AML-193 (cell line): ENCODE measurements around the gene DGKH.
A peak's percentile ranks its signal among the peaks of the same experiment; 100 is the strongest.
"Not testable (repeated sequence)": the region's sequence is repeated elsewhere in the genome, so short reads cannot be mapped to it uniquely, and the experiment has no call there.

Source experiments
- DNase-seq, 2 experiments: peaks; one replicate each; lab custom pipeline; 2025; lab: John Stamatoyannopoulos, UW

Gene DGKH

DNA sequence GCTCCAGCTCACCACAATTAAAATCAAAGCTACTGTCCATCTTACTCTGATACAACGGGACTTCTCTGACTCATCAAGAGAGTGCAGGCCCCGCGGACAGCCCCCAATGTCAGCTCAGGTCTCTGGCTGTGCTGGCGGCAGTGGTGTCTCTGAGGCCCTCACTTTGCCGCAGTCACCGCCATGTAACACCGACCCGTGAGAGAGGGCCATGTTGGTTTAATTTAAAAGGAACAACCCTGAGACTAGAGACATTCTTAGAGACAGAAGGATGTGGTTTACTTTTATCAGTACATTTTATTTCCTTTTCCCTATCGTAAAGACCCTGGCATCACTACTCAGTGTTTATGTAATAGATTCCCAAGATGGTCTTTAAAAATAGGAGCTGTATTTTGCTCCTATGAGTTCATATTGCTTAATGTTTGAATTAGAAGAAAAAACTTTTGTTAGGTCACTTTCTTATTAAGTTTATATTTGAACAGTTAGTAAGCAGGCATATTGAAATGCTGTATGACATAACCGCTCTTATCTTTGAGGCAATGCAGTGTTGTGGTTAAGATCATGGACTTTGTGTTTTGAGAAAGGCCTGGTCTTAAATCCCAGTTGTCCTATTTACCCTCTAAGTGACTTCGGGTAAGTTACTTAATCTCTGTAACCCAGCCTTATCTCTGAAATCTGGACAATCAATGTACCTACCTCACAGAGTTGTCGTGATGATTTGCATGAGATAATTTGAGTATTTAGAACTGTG, 23.4 kb downstream of the DGKH start:
- DNase-seq, result no peak

DNA sequence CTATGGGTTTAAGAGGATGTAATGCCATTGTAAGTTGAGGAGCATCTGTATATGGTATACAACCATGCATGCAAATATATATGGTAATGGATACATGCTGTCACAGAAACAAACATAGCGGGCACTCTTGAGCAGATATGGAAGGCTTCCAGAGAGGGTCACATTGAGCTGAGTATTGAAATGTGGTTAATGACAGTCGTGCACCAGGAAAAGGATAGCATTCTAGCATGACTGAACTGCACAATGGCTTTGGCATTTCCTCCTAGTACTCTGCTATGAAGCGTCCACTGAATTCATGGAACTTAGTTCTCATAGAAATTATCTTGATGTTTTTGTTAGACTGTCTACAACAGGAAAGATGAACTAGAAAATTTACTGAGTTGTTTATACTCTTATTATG, 25.2 kb downstream of the DGKH start:
- no peak for DNase-seq

GRCh38 chr13:42075517-42075916, 27.1 kb downstream of the DGKH start:
- DNase-seq, result no peak

- DNase-seq, result no peak
Measured at GRCh38 chr13:42076309-42076713, 27.9 kb downstream of the DGKH start.

DNA sequence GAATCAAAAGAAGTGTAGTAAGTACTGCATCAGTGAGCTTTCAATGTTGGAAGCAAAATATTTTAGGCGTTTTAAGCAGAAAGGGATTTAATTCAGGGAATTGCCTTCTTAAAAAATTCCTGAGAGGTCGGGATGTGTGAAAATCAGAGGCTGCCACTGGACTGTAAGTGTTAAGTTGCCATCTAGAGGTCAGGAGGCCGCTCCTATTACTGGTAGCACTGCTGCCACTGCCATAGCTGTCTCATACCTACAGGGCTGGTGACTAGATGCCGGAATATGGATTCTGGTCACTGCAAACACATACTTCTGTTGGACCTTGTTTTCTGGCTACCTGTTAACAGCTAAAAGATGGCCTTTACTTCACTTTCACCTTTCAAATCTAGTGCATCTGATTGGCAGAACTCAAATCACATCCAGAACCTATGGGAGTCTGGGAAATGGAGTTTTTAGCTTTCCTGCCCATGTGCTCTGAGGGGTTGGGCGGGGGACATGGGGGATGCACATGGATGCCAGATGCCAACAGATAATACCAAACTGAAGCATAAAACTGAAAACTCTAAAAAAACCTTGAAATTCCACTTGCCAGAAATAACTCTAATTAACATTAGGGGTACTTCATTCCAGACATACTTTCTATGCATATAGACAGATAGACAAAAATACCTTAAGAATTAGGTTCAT, 29.8 kb downstream of the DGKH start:
- no peak for DNase-seq

- no peak for DNase-seq
Measured at GRCh38 chr13:42083138-42083770, 34.8 kb downstream of the DGKH start.

DNA sequence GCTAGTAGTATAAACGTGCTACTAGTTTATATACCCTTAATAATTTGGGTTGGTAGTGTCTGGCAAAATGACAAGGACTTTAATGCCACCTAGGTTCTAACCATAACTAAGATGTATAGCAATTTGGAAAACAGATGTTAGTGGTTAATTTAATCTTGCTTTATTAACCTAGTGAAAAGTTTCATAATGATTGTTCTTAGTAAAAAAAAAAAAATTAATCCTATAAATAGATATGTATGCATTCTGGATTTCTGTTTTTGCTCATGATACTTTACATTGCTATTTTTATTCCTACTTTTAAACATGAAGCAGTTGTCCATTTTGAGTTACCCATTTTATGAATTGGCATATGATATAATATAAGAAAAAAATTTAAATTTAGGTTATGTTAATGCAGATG, 36.3 kb downstream of the DGKH start:
- DNase-seq, result no peak

GRCh38 chr13:42086582-42086981, 38.1 kb downstream of the DGKH start:
- DNase-seq, result no peak

DNA sequence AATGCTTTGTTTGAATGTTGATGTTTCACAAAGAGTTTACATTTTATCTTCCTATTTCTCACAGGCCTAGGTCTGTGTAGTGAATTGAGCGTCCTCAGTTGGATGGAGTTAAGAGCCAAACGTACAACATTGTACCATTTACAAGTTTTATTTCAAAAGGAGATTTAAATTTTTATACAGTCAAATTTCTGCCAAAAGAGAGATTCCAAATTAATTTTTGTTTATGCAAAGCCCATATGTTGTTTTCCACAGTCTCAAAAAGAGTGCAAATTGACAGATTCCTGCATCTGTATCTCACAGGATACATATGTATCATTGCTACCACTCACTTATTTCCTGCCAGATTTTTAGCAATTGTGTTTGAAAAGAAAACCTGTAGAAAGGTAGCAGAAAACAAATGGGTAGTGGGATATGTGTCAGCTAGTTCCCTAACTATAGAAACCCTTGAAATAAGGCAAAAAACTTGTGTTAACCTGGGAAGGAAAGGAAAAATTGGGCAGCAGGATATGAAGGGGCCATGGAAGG, 46.1 kb downstream of the DGKH start:
- no peak for DNase-seq

GRCh38 chr13:42096222-42096621, 47.8 kb downstream of the DGKH start:
- DNase-seq, result not testable (repeated sequence)

GRCh38 chr13:42099962-42100675, 51.7 kb downstream of the DGKH start:
- no peak for DNase-seq

- DNase-seq, result no peak
Measured at GRCh38 chr13:42100960-42101359, 52.5 kb downstream of the DGKH start.

GRCh38 chr13:42101821-42102585, 53.6 kb downstream of the DGKH start:
- DNase-seq, result no peak

DNA sequence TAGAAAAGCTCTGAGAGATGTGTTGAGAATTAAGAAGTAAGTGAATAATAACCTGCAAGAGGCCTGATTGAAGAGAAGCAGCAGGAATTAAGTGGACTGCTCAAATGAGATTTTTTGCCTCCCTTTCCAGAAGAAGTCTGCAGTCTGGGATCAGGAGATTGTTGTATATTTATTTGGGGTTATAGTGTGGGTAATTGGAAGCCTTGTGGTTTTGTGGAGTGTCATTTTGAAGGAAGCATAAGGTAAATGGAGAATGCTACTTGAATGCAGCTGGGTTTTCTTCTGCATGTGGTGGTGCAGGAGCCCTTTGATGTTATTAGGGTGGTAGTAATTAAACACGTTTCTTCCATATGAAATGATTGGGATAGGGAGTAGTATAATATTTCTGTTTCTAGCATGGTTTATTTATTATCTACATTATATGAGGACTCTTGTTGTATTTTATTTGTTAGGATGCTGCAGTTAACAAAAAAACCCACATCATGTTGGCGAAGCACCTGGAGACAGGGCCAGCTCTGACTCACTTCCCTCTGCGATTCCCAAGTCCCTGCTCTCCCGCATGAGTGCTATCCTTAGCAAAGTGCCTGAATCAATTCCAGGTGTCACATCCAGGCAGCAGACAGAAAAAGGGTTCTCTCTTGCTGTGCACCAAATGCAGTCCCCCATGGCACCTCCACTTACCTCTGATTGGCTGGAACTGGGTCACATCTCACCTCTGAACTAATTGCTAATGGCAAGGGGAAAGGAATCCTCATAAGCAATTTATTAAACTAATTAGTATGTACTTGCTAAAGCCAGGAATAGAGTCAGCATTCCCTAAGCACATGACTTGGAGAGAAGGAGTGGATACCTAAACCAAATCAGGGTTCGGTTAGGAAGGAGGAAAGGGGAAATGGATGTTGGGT, 54.8 kb downstream of the DGKH start:
- DNase-seq, result no peak

DNA sequence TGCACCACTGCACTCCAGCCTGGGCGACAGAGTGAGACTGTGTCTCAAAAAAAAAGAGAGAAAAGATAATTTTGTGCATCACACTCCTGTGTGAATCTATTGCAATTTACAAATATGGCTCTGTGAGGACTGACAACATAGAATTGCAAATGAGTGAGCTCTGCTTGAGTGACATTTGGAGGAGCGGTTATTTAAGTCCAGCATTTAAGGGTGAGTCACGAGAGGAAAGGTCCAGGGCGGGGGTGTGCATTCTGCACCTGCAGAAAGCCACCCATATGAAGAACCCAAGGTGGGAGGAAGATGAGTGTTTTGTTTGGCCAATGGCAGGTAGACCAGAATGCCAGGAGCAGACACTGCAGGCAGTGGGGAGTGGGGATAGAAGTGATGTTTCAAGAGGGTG, 58.5 kb downstream of the DGKH start:
- no peak for DNase-seq

DNA sequence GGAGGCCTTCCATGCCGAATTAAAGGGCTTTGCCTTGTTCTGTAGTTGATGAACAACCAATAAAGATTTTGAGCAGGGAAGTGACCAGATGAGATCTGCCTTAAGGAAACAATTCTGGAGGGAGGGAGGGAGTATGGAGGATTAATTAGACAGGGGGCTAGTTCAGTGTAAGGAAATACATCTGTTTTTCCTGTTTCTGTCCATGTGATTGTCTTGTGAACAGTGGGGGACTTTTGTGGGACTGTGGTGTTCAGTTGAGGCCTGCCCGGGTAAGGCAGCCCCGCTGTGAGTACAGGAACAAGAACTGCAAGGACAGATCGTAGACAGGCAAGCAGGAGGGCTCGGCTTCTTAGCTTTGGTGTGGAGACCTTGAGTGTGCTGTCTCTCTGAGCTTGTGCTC, 59.0 kb downstream of the DGKH start:
- no peak for DNase-seq

DNA sequence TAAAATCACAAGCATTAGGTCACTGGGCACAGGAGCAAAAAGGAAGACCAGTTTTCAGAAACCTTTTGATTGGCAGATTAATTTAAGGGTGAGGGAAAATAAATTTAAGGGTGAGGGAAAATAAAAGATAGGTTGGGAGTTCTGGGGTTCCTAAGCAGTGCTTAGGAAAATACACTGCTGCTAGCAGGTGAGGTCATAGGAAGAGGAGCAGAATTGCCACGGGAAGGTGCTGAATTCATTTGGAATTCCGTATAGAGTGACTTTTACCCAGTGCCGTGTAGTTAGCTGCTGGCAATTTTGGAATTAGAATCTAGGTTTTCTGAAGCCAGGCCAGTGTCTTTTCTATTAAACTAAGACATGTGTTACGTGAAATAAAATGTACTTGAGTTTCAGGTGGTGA, 59.8 kb downstream of the DGKH start:
- DNase-seq, result no peak

- DNase-seq, result no peak
Measured at GRCh38 chr13:42109957-42110356, 61.5 kb downstream of the DGKH start.

DNA sequence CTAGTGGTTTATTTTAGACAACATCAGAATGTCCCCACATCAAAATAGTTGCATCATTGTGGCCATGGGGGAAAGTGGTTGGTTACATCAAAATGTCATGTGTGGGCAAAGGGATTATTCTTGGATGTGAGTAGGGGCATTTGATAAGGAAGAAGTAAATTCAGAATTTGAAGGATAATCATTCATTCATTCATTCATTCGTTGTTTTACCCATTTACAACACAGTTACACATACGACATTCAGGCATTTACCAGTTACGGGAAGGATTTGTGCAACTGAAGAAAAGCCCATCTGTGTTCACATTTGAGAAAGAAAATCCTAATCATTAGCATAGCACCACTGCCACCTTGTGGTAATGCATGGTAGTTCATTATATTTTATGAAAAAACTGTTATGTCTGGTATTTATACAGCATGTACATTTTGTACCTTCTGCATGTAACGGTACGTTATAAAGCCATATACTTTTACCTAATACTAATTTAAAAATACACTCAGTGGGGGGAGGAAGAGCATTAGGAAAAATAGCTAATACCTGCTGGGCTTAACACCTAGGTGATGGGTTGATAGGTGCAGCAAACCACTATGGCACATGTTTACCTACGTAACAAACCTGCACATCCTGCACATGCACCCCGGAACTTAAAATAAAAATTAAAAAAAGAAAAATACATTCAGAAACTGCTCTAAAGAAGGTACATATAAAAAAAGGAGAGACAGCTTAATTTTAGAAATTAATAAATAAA, 62.1 kb downstream of the DGKH start:
- DNase-seq, result peak; percentile 75 to 80

DNA sequence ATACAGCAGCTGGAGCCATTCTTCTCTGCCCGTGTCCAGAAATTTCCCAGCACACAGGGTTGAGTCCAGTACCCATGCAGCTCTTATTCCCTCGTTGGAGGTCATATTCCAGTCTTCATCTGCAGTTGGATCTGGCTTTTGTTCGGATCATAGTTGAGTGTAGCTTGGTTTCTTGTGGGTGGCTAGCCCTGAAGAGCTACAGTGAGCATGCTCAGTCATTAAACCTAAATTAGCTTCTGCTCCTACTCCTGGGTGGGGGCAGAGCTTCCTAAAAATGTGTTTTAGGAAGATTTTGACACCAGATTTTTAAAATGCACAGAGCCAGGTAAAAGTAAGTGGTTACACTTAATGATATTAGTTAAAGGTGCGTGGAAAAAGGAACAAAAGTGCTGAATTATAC, 64.4 kb downstream of the DGKH start:
- no peak for DNase-seq
